Endothelial cell (in vitro differentiated cells): ENCODE data around the gene BANP. TPM values are rescaled to one million over a fixed set of nuclear protein-coding genes. Genes with fewer than 3 reads are reported as not detected.
A peak's percentile ranks its signal among the peaks of the same experiment; 100 is the strongest.

ENCODE experiments used
- DNase-seq: peaks from one replicate; pipeline ENCODE4 v3.0.0; 2021; ENCODE audit warnings: low spot score
- H3K27ac Mint-ChIP-seq: one replicate; pipeline ENCODE4 v1.8.0; 2021; ENCODE audit warnings: mixed read lengths, inconsistent platforms; ENCODE audit not compliant: unreplicated experiment
- H3K27me3 Mint-ChIP-seq: one replicate; pipeline ENCODE4 v1.8.0; 2021; ENCODE audit warnings: mild to moderate bottlenecking, moderate library complexity, mixed read lengths, inconsistent platforms; ENCODE audit not compliant: unreplicated experiment
- H3K36me3 Mint-ChIP-seq: one replicate; pipeline ENCODE4 v1.8.0; 2021; ENCODE audit warnings: mild to moderate bottlenecking, low read depth, mixed read lengths, inconsistent platforms; ENCODE audit not compliant: unreplicated experiment
- H3K4me1 Mint-ChIP-seq: one replicate; pipeline ENCODE4 v1.8.0; 2021; ENCODE audit warnings: mild to moderate bottlenecking, mixed read lengths, inconsistent platforms; ENCODE audit not compliant: unreplicated experiment
- H3K4me3 Mint-ChIP-seq: one replicate; pipeline ENCODE4 v1.8.0; 2021; ENCODE audit warnings: mild to moderate bottlenecking, mixed read lengths, inconsistent platforms; ENCODE audit not compliant: unreplicated experiment
- H3K9me3 Mint-ChIP-seq: one replicate; pipeline ENCODE4 v1.8.0; 2021; ENCODE audit warnings: mixed read lengths, inconsistent platforms; ENCODE audit not compliant: unreplicated experiment
- total RNA-seq: library from RNA; stranded (reverse); fragmentation: NEBNext Ultra II Directional; extraction: Animal tissue kit (Norgen Biotek cat#: 25700); gene quantifications from one replicate; pipeline ENCODE4 v1.2.1, GENCODE V29; 2021; ENCODE audit not compliant: unreplicated experiment
- TF ChIP-seq, protein P1 (sequence below): fragments of 200-600 bp; sonication (generic); IDR thresholded peaks from one replicate; pipeline ENCODE4 v1.5.0; 2021; ENCODE audit warnings: antibody characterized with exemption; ENCODE audit not compliant: unreplicated experiment

BANP gene
- total RNA-seq, 1 donor from 2014 or later: 33.3 TPM

DNA sequence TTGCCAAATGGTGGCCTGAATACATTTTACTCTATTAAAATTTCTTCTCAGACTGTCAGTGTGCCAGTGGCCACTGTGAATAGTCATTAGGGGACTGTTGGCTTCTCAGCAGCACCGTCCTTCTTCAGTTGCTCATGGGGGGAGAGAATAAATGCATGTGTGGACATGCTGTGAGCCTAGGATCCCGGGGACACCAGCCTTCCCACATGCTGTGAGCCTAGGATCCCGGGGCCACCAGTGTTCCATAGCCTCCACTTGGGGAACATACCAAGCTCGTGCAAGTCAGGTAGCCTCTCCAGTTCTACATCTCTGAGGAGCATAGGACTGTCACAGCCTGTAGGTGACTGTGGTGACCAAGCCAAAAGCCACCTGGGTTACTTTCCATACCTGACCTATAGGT lies 51.5 kb downstream of the BANP start:
- Mint-ChIP-seq H3K4me1 (peaks cover 20% of the 10 kb centered on the region), H3K36me3 (peaks cover 27% of the 10 kb centered on the region), H3K4me3 (no peak overlapping the region), H3K27ac (no peak overlapping the region), H3K9me3 (no peaks in the 10 kb centered on the region), H3K27me3 (peaks cover 5% of the 10 kb centered on the region)
- TF ChIP-seq, protein P1, sequence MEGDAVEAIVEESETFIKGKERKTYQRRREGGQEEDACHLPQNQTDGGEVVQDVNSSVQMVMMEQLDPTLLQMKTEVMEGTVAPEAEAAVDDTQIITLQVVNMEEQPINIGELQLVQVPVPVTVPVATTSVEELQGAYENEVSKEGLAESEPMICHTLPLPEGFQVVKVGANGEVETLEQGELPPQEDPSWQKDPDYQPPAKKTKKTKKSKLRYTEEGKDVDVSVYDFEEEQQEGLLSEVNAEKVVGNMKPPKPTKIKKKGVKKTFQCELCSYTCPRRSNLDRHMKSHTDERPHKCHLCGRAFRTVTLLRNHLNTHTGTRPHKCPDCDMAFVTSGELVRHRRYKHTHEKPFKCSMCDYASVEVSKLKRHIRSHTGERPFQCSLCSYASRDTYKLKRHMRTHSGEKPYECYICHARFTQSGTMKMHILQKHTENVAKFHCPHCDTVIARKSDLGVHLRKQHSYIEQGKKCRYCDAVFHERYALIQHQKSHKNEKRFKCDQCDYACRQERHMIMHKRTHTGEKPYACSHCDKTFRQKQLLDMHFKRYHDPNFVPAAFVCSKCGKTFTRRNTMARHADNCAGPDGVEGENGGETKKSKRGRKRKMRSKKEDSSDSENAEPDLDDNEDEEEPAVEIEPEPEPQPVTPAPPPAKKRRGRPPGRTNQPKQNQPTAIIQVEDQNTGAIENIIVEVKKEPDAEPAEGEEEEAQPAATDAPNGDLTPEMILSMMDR: no peak
- DNase-seq: no peak

DNA sequence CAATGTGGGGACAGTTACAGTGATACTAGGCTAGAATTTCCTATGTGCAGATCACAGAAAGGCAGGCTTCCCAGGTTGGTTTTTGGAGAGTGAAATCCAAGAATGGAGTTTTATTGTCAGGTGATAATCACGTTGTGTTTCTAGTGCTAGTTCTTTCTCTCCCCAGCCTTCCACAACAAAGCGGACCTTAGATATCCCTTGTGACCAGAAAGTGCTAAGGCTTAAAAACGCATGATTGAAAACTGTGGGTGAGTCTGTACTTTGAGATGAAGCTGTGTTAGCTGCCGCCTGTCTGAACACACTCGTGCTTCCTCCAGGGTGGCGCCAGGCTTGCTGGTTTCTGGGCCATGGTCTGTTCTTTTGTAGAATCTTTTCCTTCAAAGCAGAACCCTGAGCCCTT lies 52.1 kb downstream of the BANP start:
- Mint-ChIP-seq H3K27ac (no peak overlapping the region), H3K36me3 (peaks cover 32% of the 10 kb centered on the region), H3K27me3 (peaks cover 3% of the 10 kb centered on the region), H3K4me3 (no peak overlapping the region), H3K4me1 (peaks cover 24% of the 10 kb centered on the region), H3K9me3 (no peaks in the 10 kb centered on the region)
- no peak for DNase-seq
- TF ChIP-seq, protein P1: no peak

DNA sequence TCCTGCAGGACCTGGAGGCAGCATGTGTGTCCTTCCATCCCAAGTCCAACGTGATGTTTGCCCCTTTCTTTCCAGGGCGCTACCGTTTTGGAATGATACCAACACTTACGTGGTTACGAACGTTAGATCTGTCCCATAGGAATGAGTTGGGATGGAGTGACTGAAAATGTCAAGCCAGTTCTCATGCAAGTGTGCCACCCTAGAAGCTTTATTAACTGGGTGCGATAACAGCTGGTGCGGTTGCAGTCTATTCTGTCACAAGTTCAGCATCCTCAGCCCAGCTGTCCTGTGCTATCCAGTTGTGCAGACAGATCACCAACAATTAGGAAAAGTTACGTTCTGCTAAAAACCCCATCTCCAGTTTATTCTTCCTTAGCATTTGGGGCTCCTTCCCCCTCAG lies 52.5 kb downstream of the BANP start:
- Mint-ChIP-seq H3K27me3 (peaks cover 3% of the 10 kb centered on the region), H3K9me3 (no peaks in the 10 kb centered on the region), H3K36me3 (peaks cover 32% of the 10 kb centered on the region), H3K4me1 (peaks cover 24% of the 10 kb centered on the region), H3K4me3 (no peak overlapping the region), H3K27ac (no peak overlapping the region)
- TF ChIP-seq, protein P1: no peak
- DNase-seq: no peak

DNA sequence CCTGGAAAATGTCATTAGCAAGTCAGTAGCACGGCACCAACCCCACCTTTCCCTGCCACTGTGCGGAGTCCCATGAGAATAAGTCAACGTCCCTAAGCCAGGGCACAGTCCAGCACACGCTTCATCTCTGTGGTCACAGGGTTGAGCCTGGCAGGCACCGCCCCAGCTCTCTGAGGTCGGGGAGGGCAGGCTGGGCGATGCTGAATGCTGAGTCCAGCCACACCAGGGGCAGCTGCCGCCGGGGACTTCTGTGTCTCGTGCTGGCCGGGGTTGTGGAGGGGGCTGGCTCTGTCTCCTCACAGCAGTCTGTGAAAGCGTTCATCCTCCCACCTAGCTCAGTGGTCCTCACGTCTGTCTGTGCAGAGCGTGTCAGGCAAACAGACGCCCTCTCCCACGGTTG lies 53.2 kb downstream of the BANP start:
- no peaks in the 10 kb centered on the region for H3K9me3 Mint-ChIP-seq
- peaks cover 26% of the 10 kb centered on the region for H3K4me1 Mint-ChIP-seq
- peaks cover 3% of the 10 kb centered on the region for H3K27me3 Mint-ChIP-seq
- TF ChIP-seq, protein P1: no peak
- no peak overlapping the region for H3K27ac Mint-ChIP-seq
- no peak for DNase-seq
- H3K4me3 Mint-ChIP-seq: no peak overlapping the region
- H3K36me3 Mint-ChIP-seq: peaks cover 32% of the 10 kb centered on the region

DNA sequence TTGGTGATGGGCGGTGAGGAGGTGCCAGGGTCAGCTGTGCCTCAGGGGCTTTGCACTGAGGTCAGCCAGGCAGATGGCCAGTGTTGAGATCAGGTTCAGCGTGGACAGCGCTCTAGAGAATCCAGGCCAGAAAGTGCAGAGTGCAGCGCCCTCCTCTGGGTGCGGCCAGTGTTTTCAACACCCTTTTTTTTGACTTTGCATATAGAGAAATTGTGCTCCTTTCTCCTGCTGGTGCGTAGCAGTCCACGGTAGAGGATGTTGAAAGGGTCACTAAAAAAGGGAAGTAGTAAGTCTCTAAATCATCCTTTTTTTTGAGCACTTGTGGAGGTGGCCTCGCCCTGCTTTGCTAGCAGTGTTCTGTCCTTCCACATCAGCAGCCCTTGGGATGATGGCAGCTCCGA lies 53.9 kb downstream of the BANP start:
- TF ChIP-seq, protein P1: peak; percentile 40
- Mint-ChIP-seq H3K27ac (no peak overlapping the region), H3K9me3 (no peaks in the 10 kb centered on the region), H3K4me3 (peak overlapping the region; percentile 66), H3K27me3 (peaks cover 3% of the 10 kb centered on the region), H3K4me1 (peaks cover 26% of the 10 kb centered on the region), H3K36me3 (peaks cover 38% of the 10 kb centered on the region)
- DNase-seq: peak; percentile 53
